Neural cell (in vitro differentiated cells): ENCODE results near the gene CDC25C. TPM values are rescaled to one million over a fixed set of nuclear protein-coding genes. Genes with fewer than 3 reads are reported as not detected.

Experiments used
- H2AFZ ChIP-seq: fragments of 200-600, 300-800 bp; sonication (generic), shearing (Covaris generic); 2 replicates; pipeline ENCODE4 v1.6.0; 2014; ENCODE audit warnings: low read depth, mild to moderate bottlenecking, antibody characterized with exemption, low read length, moderate library complexity
- H3F3A ChIP-seq: fragments of 200-600 bp; shearing (Covaris generic); 2 replicates; pipeline ENCODE4 v1.6.1; 2016; ENCODE audit warnings: mild to moderate bottlenecking, moderate library complexity, mixed read lengths, antibody characterized with exemption, low read length; ENCODE audit not compliant: insufficient read depth, poor library complexity, severe bottlenecking
- H3K27ac ChIP-seq: fragments of 200-600, 300-800 bp; sonication (generic), shearing (Covaris generic); 2 replicates; pipeline ENCODE4 v1.5.1; 2014; ENCODE audit warnings: mild to moderate bottlenecking, low read length, moderate library complexity
- H3K27me3 ChIP-seq: fragments of 300-800, 200-600 bp; sonication (generic), shearing (Covaris generic); 2 replicates; pipeline ENCODE4 v1.6.0; 2014; ENCODE audit warnings: mild to moderate bottlenecking, low read depth, low read length, moderate library complexity; ENCODE audit not compliant: insufficient read depth
- H3K36me3 ChIP-seq: fragments of 300-800, 200-600 bp; sonication (generic), shearing (Covaris generic); 2 replicates; pipeline ENCODE4 v1.5.1; 2014; ENCODE audit warnings: mild to moderate bottlenecking, antibody characterized with exemption, low read length, moderate library complexity; ENCODE audit not compliant: insufficient read depth
- H3K4me2 ChIP-seq: fragments of 300-800, 200-600 bp; sonication (generic), shearing (Covaris generic); 2 replicates; pipeline ENCODE4 v1.6.0; 2014; ENCODE audit warnings: mild to moderate bottlenecking, low read length
- H3K4me3 ChIP-seq: fragments of 300-800, 200-600 bp; sonication (generic), shearing (Covaris generic); 2 replicates; pipeline ENCODE4 v1.5.1; 2014; ENCODE audit warnings: mild to moderate bottlenecking, low read length, moderate library complexity
- H3K79me2 ChIP-seq: fragments of 200-600 bp; shearing (Covaris generic); replicated peaks from 2 replicates; pipeline ENCODE4 v1.6.0; 2014; ENCODE audit warnings: mild to moderate bottlenecking, low read length, moderate library complexity; ENCODE audit not compliant: insufficient read depth
- H3K9ac ChIP-seq: fragments of 300-800, 200-600 bp; sonication (generic), shearing (Covaris generic); 2 replicates; pipeline ENCODE4 v1.6.1; 2016; ENCODE audit warnings: mild to moderate bottlenecking, low read length, mixed read lengths
- H3K9me2 ChIP-seq: fragments of 200-600 bp; shearing (Covaris generic); 2 replicates; pipeline ENCODE4 v1.6.1; 2016; ENCODE audit warnings: mild to moderate bottlenecking, low read length, mixed read lengths; ENCODE audit not compliant: insufficient read depth
- H3K9me3 ChIP-seq: fragments of 200-600, 300-800 bp; sonication (generic), shearing (Covaris generic); 2 replicates; pipeline ENCODE4 v1.6.1; 2016; ENCODE audit warnings: mild to moderate bottlenecking, mixed run types, low read length, moderate library complexity, mixed read lengths
- H4K20me1 ChIP-seq: fragments of 200-600 bp; shearing (Covaris generic); 2 replicates; pipeline ENCODE4 v1.6.1; 2016; ENCODE audit warnings: mild to moderate bottlenecking, mixed run types; ENCODE audit not compliant: insufficient read depth
- EP300 ChIP-seq: fragments of 450-650 bp; conservative IDR thresholded peaks from 2 replicates; pipeline ENCODE4 v1.6.1; 2014; ENCODE audit warnings: antibody characterized with exemption, mild to moderate bottlenecking, moderate library complexity; ENCODE audit not compliant: poor library complexity, severe bottlenecking
- EZH2 ChIP-seq: fragments of 200-600, 300-800 bp; shearing (Covaris generic), sonication (generic); IDR thresholded peaks from 2 replicates; pipeline ENCODE4 v1.6.1; 2014; ENCODE audit warnings: antibody characterized with exemption, low read length, borderline replicate concordance, mild to moderate bottlenecking; ENCODE audit not compliant: insufficient read depth, poor library complexity, severe bottlenecking
- MXI1 ChIP-seq: fragments of 450-650 bp; conservative IDR thresholded peaks from 2 replicates; pipeline ENCODE4 v1.6.1; 2014; ENCODE audit warnings: antibody characterized with exemption, mild to moderate bottlenecking; ENCODE audit not compliant: poor library complexity, severe bottlenecking
- POLR2AphosphoS5 ChIP-seq: IDR thresholded peaks from 2 replicates; pipeline ENCODE4 v1.6.1; 2012
- RAD21 ChIP-seq: fragments of 450-650 bp; conservative IDR thresholded peaks from 2 replicates; pipeline ENCODE4 v1.6.1; 2014; ENCODE audit warnings: antibody characterized with exemption, mild to moderate bottlenecking, moderate library complexity
- SMC3 ChIP-seq: fragments of 450-650 bp; conservative IDR thresholded peaks from 2 replicates; pipeline ENCODE4 v1.6.1; 2014; ENCODE audit warnings: antibody characterized with exemption, mild to moderate bottlenecking, moderate library complexity; ENCODE audit not compliant: poor library complexity
- TAF1 ChIP-seq: IDR thresholded peaks from 2 replicates; pipeline ENCODE4 v1.6.1; 2012; ENCODE audit warnings: low read depth
- polyA plus RNA-seq: library from polyadenylated mRNA; depleted of rRNA; stranded (reverse); fragments of >200 nt; gene quantifications from 2 replicates; pipeline ENCODE4 v1.2.3, GENCODE V29; 2014
- TF ChIP-seq, protein P1 (sequence below): IDR thresholded peaks from 2 replicates; pipeline ENCODE4 v1.6.1; 2012; ENCODE audit warnings: borderline replicate concordance
- TF ChIP-seq, protein P2 (sequence below): fragments of 450-650 bp; IDR thresholded peaks from 2 replicates; pipeline ENCODE4 v1.5.1; 2014; ENCODE audit warnings: antibody characterized with exemption, mild to moderate bottlenecking, moderate library complexity; ENCODE audit not compliant: poor library complexity, severe bottlenecking

CDC25C gene
- polyA plus RNA-seq, 1 donor from 2014 or later: 0.71 TPM

DNA sequence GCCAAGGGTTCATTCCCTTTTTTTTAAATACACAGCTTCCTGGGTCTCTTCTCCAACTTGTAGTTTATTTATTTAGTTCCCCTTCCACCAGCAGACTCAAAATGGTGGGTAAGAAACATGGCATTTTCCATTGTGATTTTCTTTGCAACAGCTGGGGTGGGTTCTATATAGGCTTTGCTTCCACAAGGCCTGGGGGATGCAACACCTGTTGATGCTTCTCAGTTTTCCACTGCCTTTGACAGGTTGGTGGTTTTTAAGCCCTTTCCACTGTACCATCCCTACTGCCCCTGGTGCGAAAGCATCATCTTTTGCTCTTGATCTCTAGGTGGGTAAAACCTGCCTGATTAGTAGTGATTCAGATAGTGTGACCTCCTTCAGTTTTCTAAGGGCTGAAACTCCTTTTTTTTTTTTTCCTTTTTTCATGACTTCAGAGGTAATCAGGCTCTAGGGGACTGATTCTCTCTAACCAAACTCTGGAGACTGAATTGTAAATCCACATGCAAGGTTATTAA is 29.4 kb upstream of the CDC25C start:
- Histone ChIP-seq H3K27ac (no peak overlapping the region), H3K9me3 (no peaks in the 10 kb centered on the region), H3K4me3 (no peak overlapping the region), H3K36me3 (no peaks in the 10 kb centered on the region), H3K79me2 (peaks cover 77% of the 10 kb centered on the region), H2AFZ (no peak overlapping the region), H3K9me2 (no peaks in the 10 kb centered on the region), H3K4me2 (no peak overlapping the region), H3K27me3 (no peaks in the 10 kb centered on the region), H3K9ac (no peak overlapping the region), H3F3A (no peaks in the 10 kb centered on the region), H4K20me1 (no peaks in the 10 kb centered on the region)
- no peak for TF ChIP-seq MXI1
- no peak for TF ChIP-seq TAF1
- TF ChIP-seq, protein P1, sequence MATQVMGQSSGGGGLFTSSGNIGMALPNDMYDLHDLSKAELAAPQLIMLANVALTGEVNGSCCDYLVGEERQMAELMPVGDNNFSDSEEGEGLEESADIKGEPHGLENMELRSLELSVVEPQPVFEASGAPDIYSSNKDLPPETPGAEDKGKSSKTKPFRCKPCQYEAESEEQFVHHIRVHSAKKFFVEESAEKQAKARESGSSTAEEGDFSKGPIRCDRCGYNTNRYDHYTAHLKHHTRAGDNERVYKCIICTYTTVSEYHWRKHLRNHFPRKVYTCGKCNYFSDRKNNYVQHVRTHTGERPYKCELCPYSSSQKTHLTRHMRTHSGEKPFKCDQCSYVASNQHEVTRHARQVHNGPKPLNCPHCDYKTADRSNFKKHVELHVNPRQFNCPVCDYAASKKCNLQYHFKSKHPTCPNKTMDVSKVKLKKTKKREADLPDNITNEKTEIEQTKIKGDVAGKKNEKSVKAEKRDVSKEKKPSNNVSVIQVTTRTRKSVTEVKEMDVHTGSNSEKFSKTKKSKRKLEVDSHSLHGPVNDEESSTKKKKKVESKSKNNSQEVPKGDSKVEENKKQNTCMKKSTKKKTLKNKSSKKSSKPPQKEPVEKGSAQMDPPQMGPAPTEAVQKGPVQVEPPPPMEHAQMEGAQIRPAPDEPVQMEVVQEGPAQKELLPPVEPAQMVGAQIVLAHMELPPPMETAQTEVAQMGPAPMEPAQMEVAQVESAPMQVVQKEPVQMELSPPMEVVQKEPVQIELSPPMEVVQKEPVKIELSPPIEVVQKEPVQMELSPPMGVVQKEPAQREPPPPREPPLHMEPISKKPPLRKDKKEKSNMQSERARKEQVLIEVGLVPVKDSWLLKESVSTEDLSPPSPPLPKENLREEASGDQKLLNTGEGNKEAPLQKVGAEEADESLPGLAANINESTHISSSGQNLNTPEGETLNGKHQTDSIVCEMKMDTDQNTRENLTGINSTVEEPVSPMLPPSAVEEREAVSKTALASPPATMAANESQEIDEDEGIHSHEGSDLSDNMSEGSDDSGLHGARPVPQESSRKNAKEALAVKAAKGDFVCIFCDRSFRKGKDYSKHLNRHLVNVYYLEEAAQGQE: no peak
- TF ChIP-seq SMC3: no peak
- no peak for TF ChIP-seq EZH2
- no peak for TF ChIP-seq RAD21

DNA sequence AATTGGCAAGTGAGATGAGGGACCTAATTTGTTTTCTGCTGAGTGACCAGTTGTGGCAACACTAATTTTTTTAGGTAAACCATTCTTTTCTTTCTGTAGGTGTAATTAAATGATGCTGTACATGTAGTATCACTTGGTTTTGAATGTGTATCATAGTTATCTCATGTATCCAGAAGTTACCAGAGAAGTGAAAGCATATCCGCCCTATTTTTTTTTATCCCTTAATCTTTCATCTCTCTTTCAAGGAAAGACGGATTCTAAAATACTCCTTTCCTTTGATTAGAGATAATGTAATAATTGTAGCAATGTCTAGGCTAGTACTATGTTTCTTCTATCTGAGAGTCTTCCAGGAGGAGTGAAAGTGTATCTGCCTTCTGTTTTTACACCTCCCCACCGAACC is 28.0 kb upstream of the CDC25C start:
- Histone ChIP-seq H3K27me3 (no peaks in the 10 kb centered on the region), H3K36me3 (no peaks in the 10 kb centered on the region), H3K4me2 (no peak overlapping the region), H3K4me3 (no peak overlapping the region), H2AFZ (no peak overlapping the region), H3K79me2 (peaks cover 78% of the 10 kb centered on the region), H4K20me1 (no peaks in the 10 kb centered on the region), H3K9me2 (no peaks in the 10 kb centered on the region), H3K27ac (no peak overlapping the region), H3F3A (no peaks in the 10 kb centered on the region), H3K9ac (no peak overlapping the region), H3K9me3 (no peaks in the 10 kb centered on the region)
- TF ChIP-seq RAD21 (no peak), EZH2 (no peak), SMC3 (no peak), EP300 (no peak), MXI1 (no peak), TAF1 (no peak), POLR2AphosphoS5 (no peak)
- TF ChIP-seq, protein P1: no peak
- TF ChIP-seq, protein P2, sequence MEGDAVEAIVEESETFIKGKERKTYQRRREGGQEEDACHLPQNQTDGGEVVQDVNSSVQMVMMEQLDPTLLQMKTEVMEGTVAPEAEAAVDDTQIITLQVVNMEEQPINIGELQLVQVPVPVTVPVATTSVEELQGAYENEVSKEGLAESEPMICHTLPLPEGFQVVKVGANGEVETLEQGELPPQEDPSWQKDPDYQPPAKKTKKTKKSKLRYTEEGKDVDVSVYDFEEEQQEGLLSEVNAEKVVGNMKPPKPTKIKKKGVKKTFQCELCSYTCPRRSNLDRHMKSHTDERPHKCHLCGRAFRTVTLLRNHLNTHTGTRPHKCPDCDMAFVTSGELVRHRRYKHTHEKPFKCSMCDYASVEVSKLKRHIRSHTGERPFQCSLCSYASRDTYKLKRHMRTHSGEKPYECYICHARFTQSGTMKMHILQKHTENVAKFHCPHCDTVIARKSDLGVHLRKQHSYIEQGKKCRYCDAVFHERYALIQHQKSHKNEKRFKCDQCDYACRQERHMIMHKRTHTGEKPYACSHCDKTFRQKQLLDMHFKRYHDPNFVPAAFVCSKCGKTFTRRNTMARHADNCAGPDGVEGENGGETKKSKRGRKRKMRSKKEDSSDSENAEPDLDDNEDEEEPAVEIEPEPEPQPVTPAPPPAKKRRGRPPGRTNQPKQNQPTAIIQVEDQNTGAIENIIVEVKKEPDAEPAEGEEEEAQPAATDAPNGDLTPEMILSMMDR: no peak
